GM12891 (cell line): ENCODE data around the gene NVL.
"Not testable (repeated sequence)": the region's sequence is repeated elsewhere in the genome, so short reads cannot be mapped to it uniquely, and the experiment has no call there.

Experiments
- DNase-seq: peaks from one replicate; pipeline ENCODE4 v3.0.0; 2011; ENCODE audit warnings: low spot score; ENCODE audit not compliant: insufficient read length
- FAIRE-seq: peaks from 2 replicates; lab custom pipeline; 2011; peaks lifted over from hg19 to GRCh38; lab: Jason Lieb, UNC
- PAX5 ChIP-seq: IDR thresholded peaks from 2 replicates; pipeline ENCODE4 v1.6.1; 2011; ENCODE audit warnings: low read length, moderate library complexity, mild to moderate bottlenecking; ENCODE audit not compliant: insufficient read depth, severe bottlenecking
- POLR2A ChIP-seq: IDR thresholded peaks from 2 replicates; pipeline ENCODE4 v1.6.1; 2011; ENCODE audit warnings: low read depth, low read length, control low read depth
- POLR2AphosphoS5 ChIP-seq: IDR thresholded peaks from 2 replicates; pipeline ENCODE4 v1.6.1; 2011; ENCODE audit warnings: low read depth, low read length, control low read depth
- POU2F2 ChIP-seq: IDR thresholded peaks from 2 replicates; pipeline ENCODE4 v1.6.1; 2011; ENCODE audit warnings: low read depth, mild to moderate bottlenecking, control low read depth, low read length, moderate library complexity
- SPI1 ChIP-seq: IDR thresholded peaks from 2 replicates; pipeline ENCODE4 v1.6.1; 2011; ENCODE audit warnings: low read depth, low read length, control low read depth
- TAF1 ChIP-seq: IDR thresholded peaks from 2 replicates; pipeline ENCODE4 v1.6.1; 2011; ENCODE audit warnings: low read depth, low read length, control low read depth

Gene NVL

GRCh38 chr1:224356685-224357625, 27.0 kb upstream of the NVL start, which contains the start of gene CNIH4:
TSS of gene CNIH4 (plus strand) at chr1:224356879. CDS start at chr1:224356925, 46 bp downstream.
- DNase-seq (peak; percentile 93), FAIRE-seq (peak; percentile 91)
- no peak for TF ChIP-seq PAX5
- peak; percentile 88 for TF ChIP-seq POLR2A
- TF ChIP-seq POU2F2, result peak; percentile 67; the same call in 1 of the 2 replicates
- TF ChIP-seq POLR2AphosphoS5, result peak; percentile 80
- TF ChIP-seq SPI1, result no peak
- TF ChIP-seq TAF1, result peak; percentile 64

GRCh38 chr1:224353975-224354925, 24.3 kb upstream of the NVL start:
- TF ChIP-seq POU2F2 (no peak), POLR2AphosphoS5 (no peak), TAF1 (no peak), SPI1 (no peak), PAX5 (no peak), POLR2A (no peak)
- FAIRE-seq, result no peak
- no peak for DNase-seq

GRCh38 chr1:224352436-224353085, 22.6 kb upstream of the NVL start:
- not testable (repeated sequence) for DNase-seq, FAIRE-seq

GRCh38 chr1:224349716-224350115, 19.7 kb upstream of the NVL start:
- FAIRE-seq, DNase-seq: not testable (repeated sequence)

- TF ChIP-seq POLR2AphosphoS5 (no peak), POU2F2 (no peak), SPI1 (no peak), TAF1 (no peak), POLR2A (no peak), PAX5 (no peak)
- FAIRE-seq (no peak), DNase-seq (no peak)
Observed at GRCh38 chr1:224348137-224348536, 18.2 kb upstream of the NVL start.

GRCh38 chr1:224343679-224344078, 13.7 kb upstream of the NVL start:
- FAIRE-seq (no peak), DNase-seq (no peak)
- TF ChIP-seq POU2F2, result no peak
- no peak for TF ChIP-seq POLR2AphosphoS5
- TF ChIP-seq TAF1, result no peak
- TF ChIP-seq SPI1, result no peak

- peak; percentile 9 for FAIRE-seq
- DNase-seq, result not testable (repeated sequence)
Observed at GRCh38 chr1:224340453-224341384, 10.7 kb upstream of the NVL start.

GRCh38 chr1:224339442-224340033, 9.6 kb upstream of the NVL start:
- DNase-seq (no peak), FAIRE-seq (no peak)
- TF ChIP-seq POU2F2 (no peak), SPI1 (no peak), PAX5 (no peak)

GRCh38 chr1:224338150-224338838, 8.3 kb upstream of the NVL start:
- DNase-seq, result no peak
- TF ChIP-seq PAX5, result no peak
- TF ChIP-seq POU2F2, result no peak
- no peak for TF ChIP-seq TAF1
- no peak for TF ChIP-seq POLR2A
- no peak for TF ChIP-seq POLR2AphosphoS5
- TF ChIP-seq SPI1, result no peak
- no peak for FAIRE-seq
